GM12878 (cell line): ENCODE data around the gene SLC2A5. TPM values are rescaled to one million over a fixed set of nuclear protein-coding genes. Genes with fewer than 3 reads are reported as not detected.

Experiments used
- ATF7 ChIP-seq: fragments of 450-650 bp; IDR thresholded peaks from 2 replicates; pipeline ENCODE4 v1.6.1; 2016; ENCODE audit warnings: low read depth, mild to moderate bottlenecking
- E2F4 ChIP-seq: IDR thresholded peaks from 2 replicates; pipeline ENCODE4 v1.6.1; 2012; ENCODE audit warnings: low read depth, low read length, improper control_type of control experiment
- EGR1 ChIP-seq, 2 experiments: IDR thresholded peaks; 1 replicate in 1 of 2; 2 replicates in 1 of 2; pipeline ENCODE4 v1.6.1; 2011 to 2012; ENCODE audit warnings: low read depth in 2 of 2, low read length in 2 of 2, borderline replicate concordance in 1 of 2, mild to moderate bottlenecking in 1 of 2, moderate library complexity in 1 of 2
- HSF1 ChIP-seq: fragments of 150-350 bp; IDR thresholded peaks from 2 replicates; pipeline ENCODE4 v1.6.1; 2014; ENCODE audit warnings: mild to moderate bottlenecking, low read depth, low read length
- NFIC ChIP-seq: IDR thresholded peaks from 2 replicates; pipeline ENCODE4 v1.6.1; 2012; ENCODE audit warnings: low read depth, mild to moderate bottlenecking, inconsistent platforms, low read length, moderate library complexity
- PBX3 ChIP-seq: IDR thresholded peaks from 2 replicates; pipeline ENCODE4 v1.6.1; 2011; ENCODE audit warnings: mild to moderate bottlenecking, low read depth, low read length, moderate library complexity; ENCODE audit not compliant: insufficient replicate concordance
- PML ChIP-seq: IDR thresholded peaks from 2 replicates; pipeline ENCODE4 v1.6.1; 2012; ENCODE audit warnings: low read length, inconsistent platforms
- RAD51 ChIP-seq: fragments of 450-650 bp; IDR thresholded peaks from 2 replicates; pipeline ENCODE4 v1.6.1; 2016; ENCODE audit warnings: moderate library complexity, mild to moderate bottlenecking, inconsistent platforms
- RUNX3 ChIP-seq: IDR thresholded peaks from 2 replicates; pipeline ENCODE4 v1.6.1; 2012; ENCODE audit warnings: low read length, inconsistent platforms
- SMAD1 ChIP-seq: fragments of 450-650 bp; IDR thresholded peaks from 2 replicates; pipeline ENCODE4 v1.6.1; 2018; ENCODE audit warnings: mild to moderate bottlenecking, low read depth; ENCODE audit not compliant: partially characterized antibody
- SMAD5 ChIP-seq: IDR thresholded peaks from 2 replicates; pipeline ENCODE4 v1.6.1; 2016; ENCODE audit warnings: antibody characterized with exemption, low read depth
- STAT1 ChIP-seq: fragments of 450-650 bp; conservative IDR thresholded peaks from 2 replicates; pipeline ENCODE4 v1.6.1; 2014; ENCODE audit warnings: antibody characterized with exemption, mild to moderate bottlenecking
- TBL1XR1 ChIP-seq: IDR thresholded peaks from 2 replicates; pipeline ENCODE4 v1.6.1; 2012; ENCODE audit warnings: low read depth, low read length, improper control_type of control experiment
- ZBED1 ChIP-seq: IDR thresholded peaks from 2 replicates; pipeline ENCODE4 v1.6.1; 2016; ENCODE audit warnings: borderline replicate concordance
- ZNF24 ChIP-seq: fragments of 450-650 bp; IDR thresholded peaks from 2 replicates; pipeline ENCODE4 v1.6.1; 2017; ENCODE audit warnings: antibody characterized with exemption, mild to moderate bottlenecking
- ZNF384 ChIP-seq: IDR thresholded peaks from 2 replicates; pipeline ENCODE4 v1.6.1; 2012; ENCODE audit warnings: low read depth, mild to moderate bottlenecking, low read length, improper control_type of control experiment, borderline replicate concordance
- polyA plus RNA-seq, 11 experiments: library from polyadenylated mRNA; depleted of rRNA in 4 of 11; unstranded in 6 of 11; stranded (reverse) in 5 of 11; fragments of >200 nt; fragmentation: Nextera tagmentation in 4 of 11; fragmentation: Illumina TruSeq in 1 of 11; extraction: Ambion mirVana in 4 of 11; extraction: Trizol in 1 of 11; gene quantifications; 1 replicate in 1 of 11; 2 replicates in 10 of 11; pipeline versions ENCODE4 v1.2.1 to v1.2.3, GENCODE V29; 2011 to 2016; ENCODE audit warnings: inconsistent platforms in 2 of 11, missing spikeins in 2 of 11, low read depth in 1 of 11
- total RNA-seq, 4 experiments: library from RNA; depleted of rRNA in 3 of 4; stranded (reverse); fragments of >200 nt in 3 of 4; fragmentation: Illumina TruSeq in 1 of 4; extraction: Trizol in 1 of 4; gene quantifications; 2 replicates each; pipeline versions ENCODE4 v1.2.1 to v1.2.3, GENCODE V29; 2013 to 2021
- TF ChIP-seq, protein P1 (sequence below): fragments of 450-650 bp; IDR thresholded peaks from 2 replicates; pipeline ENCODE4 v1.6.1; 2017; ENCODE audit warnings: mild to moderate bottlenecking, moderate library complexity
- TF ChIP-seq, protein P2 (sequence below): IDR thresholded peaks from 2 replicates; pipeline ENCODE4 v1.6.1; 2011; ENCODE audit warnings: borderline replicate concordance, low read depth, mild to moderate bottlenecking, moderate library complexity, low read length; ENCODE audit not compliant: insufficient read depth, poor library complexity, severe bottlenecking

SLC2A5 gene
- total and polyA plus RNA-seq, 10 of the 15 experiments (the other 5 are each of a cell fraction or from before 2014, with no cell fraction given): 4.5 to 76.6 (median 23.9) TPM

DNA sequence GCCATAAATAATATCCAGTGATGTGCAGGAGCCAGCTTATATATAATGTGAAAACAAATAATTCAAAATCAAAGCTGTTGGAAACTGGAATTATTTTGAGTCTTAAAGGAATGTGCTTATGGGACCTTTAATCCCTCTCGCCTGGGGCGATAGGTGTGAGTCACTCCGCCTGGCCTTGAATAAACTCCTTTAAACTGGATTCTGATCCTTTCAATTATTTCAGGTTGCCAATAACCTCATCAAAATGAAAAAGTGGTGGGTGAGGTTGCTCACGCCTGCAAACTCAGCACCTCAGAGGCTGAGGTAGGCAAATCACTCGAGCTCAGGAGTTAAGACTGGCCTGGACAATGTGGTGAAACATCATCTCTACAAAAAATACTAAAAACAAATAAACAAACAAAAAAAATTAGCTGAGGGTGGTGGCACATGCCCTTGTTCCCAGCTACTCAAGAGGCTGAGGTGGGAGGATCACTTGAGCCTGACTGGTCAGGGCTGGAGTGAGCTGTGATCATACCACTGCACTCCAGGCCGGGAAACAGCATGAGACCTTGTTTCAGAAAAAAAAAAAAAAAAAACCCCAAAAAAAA, 11.4 kb upstream of the SLC2A5 start (continued):
- TF ChIP-seq, protein P1, sequence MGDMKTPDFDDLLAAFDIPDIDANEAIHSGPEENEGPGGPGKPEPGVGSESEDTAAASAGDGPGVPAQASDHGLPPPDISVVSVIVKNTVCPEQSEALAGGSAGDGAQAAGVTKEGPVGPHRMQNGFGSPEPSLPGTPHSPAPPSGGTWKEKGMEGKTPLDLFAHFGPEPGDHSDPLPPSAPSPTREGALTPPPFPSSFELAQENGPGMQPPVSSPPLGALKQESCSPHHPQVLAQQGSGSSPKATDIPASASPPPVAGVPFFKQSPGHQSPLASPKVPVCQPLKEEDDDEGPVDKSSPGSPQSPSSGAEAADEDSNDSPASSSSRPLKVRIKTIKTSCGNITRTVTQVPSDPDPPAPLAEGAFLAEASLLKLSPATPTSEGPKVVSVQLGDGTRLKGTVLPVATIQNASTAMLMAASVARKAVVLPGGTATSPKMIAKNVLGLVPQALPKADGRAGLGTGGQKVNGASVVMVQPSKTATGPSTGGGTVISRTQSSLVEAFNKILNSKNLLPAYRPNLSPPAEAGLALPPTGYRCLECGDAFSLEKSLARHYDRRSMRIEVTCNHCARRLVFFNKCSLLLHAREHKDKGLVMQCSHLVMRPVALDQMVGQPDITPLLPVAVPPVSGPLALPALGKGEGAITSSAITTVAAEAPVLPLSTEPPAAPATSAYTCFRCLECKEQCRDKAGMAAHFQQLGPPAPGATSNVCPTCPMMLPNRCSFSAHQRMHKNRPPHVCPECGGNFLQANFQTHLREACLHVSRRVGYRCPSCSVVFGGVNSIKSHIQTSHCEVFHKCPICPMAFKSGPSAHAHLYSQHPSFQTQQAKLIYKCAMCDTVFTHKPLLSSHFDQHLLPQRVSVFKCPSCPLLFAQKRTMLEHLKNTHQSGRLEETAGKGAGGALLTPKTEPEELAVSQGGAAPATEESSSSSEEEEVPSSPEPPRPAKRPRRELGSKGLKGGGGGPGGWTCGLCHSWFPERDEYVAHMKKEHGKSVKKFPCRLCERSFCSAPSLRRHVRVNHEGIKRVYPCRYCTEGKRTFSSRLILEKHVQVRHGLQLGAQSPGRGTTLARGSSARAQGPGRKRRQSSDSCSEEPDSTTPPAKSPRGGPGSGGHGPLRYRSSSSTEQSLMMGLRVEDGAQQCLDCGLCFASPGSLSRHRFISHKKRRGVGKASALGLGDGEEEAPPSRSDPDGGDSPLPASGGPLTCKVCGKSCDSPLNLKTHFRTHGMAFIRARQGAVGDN: no peak
- TF ChIP-seq TBL1XR1: 0 out of 2 replicates have a peak, but pooled peaks have one; percentile 5
- TF ChIP-seq RAD51: no peak
- no peak for TF ChIP-seq STAT1
- no peak for TF ChIP-seq ZBED1
- no peak for TF ChIP-seq PML
- TF ChIP-seq PBX3: no peak
- TF ChIP-seq E2F4: no peak
- 0 out of 2 replicates have a peak, but pooled peaks have one; percentile 35 for TF ChIP-seq ATF7
- TF ChIP-seq EGR1 (IDR thresholded peaks at IDR 0.05; ENCODE audit: borderline replicate concordance in 1 of 2, low read depth in 2 of 2, low read length in 2 of 2): no peak
- TF ChIP-seq SMAD1: no peak
- peak; percentile 69; the same call in 1 of the 2 replicates for TF ChIP-seq ZNF384
- TF ChIP-seq SMAD5: no peak
- TF ChIP-seq, protein P2, sequence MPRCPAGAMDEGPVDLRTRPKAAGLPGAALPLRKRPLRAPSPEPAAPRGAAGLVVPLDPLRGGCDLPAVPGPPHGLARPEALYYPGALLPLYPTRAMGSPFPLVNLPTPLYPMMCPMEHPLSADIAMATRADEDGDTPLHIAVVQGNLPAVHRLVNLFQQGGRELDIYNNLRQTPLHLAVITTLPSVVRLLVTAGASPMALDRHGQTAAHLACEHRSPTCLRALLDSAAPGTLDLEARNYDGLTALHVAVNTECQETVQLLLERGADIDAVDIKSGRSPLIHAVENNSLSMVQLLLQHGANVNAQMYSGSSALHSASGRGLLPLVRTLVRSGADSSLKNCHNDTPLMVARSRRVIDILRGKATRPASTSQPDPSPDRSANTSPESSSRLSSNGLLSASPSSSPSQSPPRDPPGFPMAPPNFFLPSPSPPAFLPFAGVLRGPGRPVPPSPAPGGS: no peak
- 0 out of 2 replicates have a peak, but pooled peaks have one; percentile 27 for TF ChIP-seq RUNX3
- no peak for TF ChIP-seq HSF1
- TF ChIP-seq NFIC: peak; percentile 54; the same call in 1 of the 2 replicates
- TF ChIP-seq ZNF24: no peak
